HepG2 (cell line): ENCODE results near the gene TSPAN31. TPM values are rescaled to one million over a fixed set of nuclear protein-coding genes. Genes with fewer than 3 reads are reported as not detected.

ENCODE experiments used
- HDAC1 ChIP-seq: sonication (generic); formaldehyde crosslinking; IDR thresholded peaks from 2 replicates; pipeline ENCODE4 v1.5.1; 2020; ENCODE audit warnings: mild to moderate bottlenecking, missing genetic modification reagents
- HNRNPLL ChIP-seq: fragments of 200-400 bp; formaldehyde crosslinking; IDR thresholded peaks from 2 replicates; pipeline ENCODE4 v1.6.1; 2017; ENCODE audit warnings: mild to moderate bottlenecking, low read depth, low read length; ENCODE audit not compliant: poor library complexity, severe bottlenecking
- SRSF9 ChIP-seq: fragments of 200-400 bp; formaldehyde crosslinking; IDR thresholded peaks from 2 replicates; pipeline ENCODE4 v1.6.1; 2018; ENCODE audit warnings: borderline replicate concordance, mild to moderate bottlenecking, low read depth, low read length; ENCODE audit not compliant: insufficient read depth, poor library complexity, severe bottlenecking
- TBL1XR1 ChIP-seq: fragments of 150-350 bp; IDR thresholded peaks from 2 replicates; pipeline ENCODE4 v1.6.1; 2014; ENCODE audit warnings: borderline replicate concordance, low read length; ENCODE audit not compliant: partially characterized antibody
- TIGD3 ChIP-seq: sonication (generic); formaldehyde crosslinking; IDR thresholded peaks from 2 replicates; pipeline ENCODE4 v1.5.1; 2020; ENCODE audit warnings: mild to moderate bottlenecking, missing genetic modification reagents, borderline replicate concordance
- WIZ ChIP-seq: sonication (generic); formaldehyde crosslinking; IDR thresholded peaks from 2 replicates; pipeline ENCODE4 v1.5.1; 2020; ENCODE audit warnings: mild to moderate bottlenecking, missing genetic modification reagents
- ZBTB40 ChIP-seq, 2 experiments: fragments of 450-650 bp in 1 of 2; sonication (generic) in 1 of 2; formaldehyde crosslinking in 1 of 2; IDR thresholded peaks; 2 replicates each; pipeline versions ENCODE4 v1.6.1 to v1.8.0; 2016 to 2022; ENCODE audit warnings: antibody characterized with exemption in 1 of 2, mild to moderate bottlenecking in 1 of 2, missing genetic modification reagents in 1 of 2
- ZKSCAN1 ChIP-seq: fragments of 150-350 bp; IDR thresholded peaks from 2 replicates; pipeline ENCODE4 v1.6.1; 2014; ENCODE audit warnings: low read length
- ZNF138 ChIP-seq: sonication (generic); formaldehyde crosslinking; IDR thresholded peaks from 2 replicates; pipeline ENCODE4 v1.5.0; 2020; ENCODE audit warnings: mild to moderate bottlenecking, low read depth, missing genetic modification reagents
- ZNF207 ChIP-seq: fragments of 450-650 bp; IDR thresholded peaks from 2 replicates; pipeline ENCODE4 v1.6.1; 2016; ENCODE audit warnings: antibody characterized with exemption, borderline replicate concordance
- ZNF282 ChIP-seq: fragments of 450-650 bp; IDR thresholded peaks from 2 replicates; pipeline ENCODE4 v1.6.1; 2018; ENCODE audit not compliant: partially characterized antibody
- ZNF33B ChIP-seq: sonication (generic); formaldehyde crosslinking; IDR thresholded peaks from 2 replicates; pipeline ENCODE4 v1.5.1; 2020; ENCODE audit warnings: mild to moderate bottlenecking, missing genetic modification reagents
- ZNF501 ChIP-seq: sonication (generic); formaldehyde crosslinking; IDR thresholded peaks from 2 replicates; pipeline ENCODE4 v1.5.1; 2020; ENCODE audit warnings: mild to moderate bottlenecking, moderate library complexity, missing genetic modification reagents
- ZNF572 ChIP-seq: sonication (generic); formaldehyde crosslinking; IDR thresholded peaks from 2 replicates; pipeline ENCODE4 v1.5.1; 2020; ENCODE audit warnings: mild to moderate bottlenecking, missing genetic modification reagents
- polyA plus RNA-seq, 8 experiments: library from polyadenylated mRNA; depleted of rRNA in 3 of 8; stranded (reverse) in 7 of 8; unstranded in 1 of 8; fragments of >200 nt; fragmentation: Illumina TruSeq in 4 of 8; extraction: Trizol in 4 of 8; gene quantifications; 2 replicates each; pipeline versions ENCODE4 v1.2.1 to v1.2.3, GENCODE V29; 2011 to 2016; ENCODE audit warnings: low read depth in 4 of 8, missing spikeins in 1 of 8, mixed read lengths in 1 of 8; ENCODE audit not compliant: insufficient read depth in 1 of 8
- total RNA-seq, 5 experiments: library from RNA; depleted of rRNA; stranded (reverse); fragments of >200 nt; fragmentation: Illumina TruSeq; extraction: Trizol; gene quantifications; 2 replicates each; pipeline ENCODE4 v1.2.3, GENCODE V29; 2016; ENCODE audit warnings: low read depth in 1 of 5
- TF ChIP-seq, protein P1 (sequence below): sonication (generic); formaldehyde crosslinking; IDR thresholded peaks from 2 replicates; pipeline ENCODE4 v1.4.0; 2020; ENCODE audit warnings: missing genetic modification reagents

Gene TSPAN31
- total and polyA plus RNA-seq, 2 of the 13 experiments (the other 11 are each of a cell fraction or from before 2014, with no cell fraction given): 10.4 to 24.6 TPM

DNA sequence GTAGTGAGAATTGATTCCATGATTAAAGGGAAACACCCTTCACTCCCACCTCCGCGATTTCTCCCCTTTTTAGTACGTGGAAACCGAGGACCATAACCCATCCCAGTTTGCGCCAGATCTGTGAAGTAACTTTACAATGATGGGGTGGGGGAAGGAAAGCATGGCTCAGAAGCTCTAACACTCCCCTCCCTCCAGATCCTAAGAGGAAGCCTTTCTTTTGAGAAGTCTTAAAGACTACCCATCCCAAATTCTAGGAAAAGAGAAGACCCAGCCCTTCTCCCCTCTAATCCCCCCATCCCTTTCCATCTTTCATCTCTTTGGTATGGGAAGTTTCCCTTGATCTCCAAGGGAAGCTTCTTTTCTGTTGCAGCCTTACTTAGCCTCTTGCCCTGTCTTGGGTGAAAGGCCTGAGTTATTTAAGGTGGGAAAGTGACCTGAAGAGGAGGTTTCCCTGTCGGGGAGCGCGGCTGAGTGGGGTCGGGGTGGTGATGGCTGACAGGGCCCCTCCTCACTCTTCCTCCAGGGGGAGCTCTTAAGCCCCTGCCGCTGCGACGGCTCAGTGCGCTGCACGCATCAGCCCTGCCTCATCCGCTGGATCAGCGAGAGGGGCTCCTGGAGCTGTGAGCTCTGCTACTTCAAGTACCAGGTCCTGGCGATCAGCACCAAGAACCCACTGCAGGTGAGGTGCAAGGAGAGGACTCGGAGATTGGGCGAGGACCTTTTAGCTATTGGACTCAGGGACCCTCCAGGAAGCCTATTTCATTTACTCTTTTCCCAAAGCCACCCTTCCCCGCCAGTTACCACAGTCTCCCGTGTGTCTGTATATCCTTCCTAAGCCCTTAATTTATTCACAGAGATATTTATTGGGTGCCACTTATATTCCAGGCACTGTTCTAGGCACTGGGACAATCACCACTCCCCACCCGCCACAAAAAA, 11.8 kb downstream of the TSPAN31 start (continued):
- TF ChIP-seq ZNF572 (CRISPR knock-in tag): no peak
- TF ChIP-seq ZBTB40 (IDR thresholded peaks at IDR 0.05): no peak
- TF ChIP-seq ZBTB40 (CRISPR knock-in tag; IDR thresholded peaks at IDR 0.05): no peak
- no peak for TF ChIP-seq ZNF138 (CRISPR knock-in tag)
- TF ChIP-seq TIGD3 (CRISPR knock-in tag): no peak
- no peak for TF ChIP-seq WIZ (CRISPR knock-in tag)
- no peak for TF ChIP-seq ZNF282
- TF ChIP-seq, protein P1, sequence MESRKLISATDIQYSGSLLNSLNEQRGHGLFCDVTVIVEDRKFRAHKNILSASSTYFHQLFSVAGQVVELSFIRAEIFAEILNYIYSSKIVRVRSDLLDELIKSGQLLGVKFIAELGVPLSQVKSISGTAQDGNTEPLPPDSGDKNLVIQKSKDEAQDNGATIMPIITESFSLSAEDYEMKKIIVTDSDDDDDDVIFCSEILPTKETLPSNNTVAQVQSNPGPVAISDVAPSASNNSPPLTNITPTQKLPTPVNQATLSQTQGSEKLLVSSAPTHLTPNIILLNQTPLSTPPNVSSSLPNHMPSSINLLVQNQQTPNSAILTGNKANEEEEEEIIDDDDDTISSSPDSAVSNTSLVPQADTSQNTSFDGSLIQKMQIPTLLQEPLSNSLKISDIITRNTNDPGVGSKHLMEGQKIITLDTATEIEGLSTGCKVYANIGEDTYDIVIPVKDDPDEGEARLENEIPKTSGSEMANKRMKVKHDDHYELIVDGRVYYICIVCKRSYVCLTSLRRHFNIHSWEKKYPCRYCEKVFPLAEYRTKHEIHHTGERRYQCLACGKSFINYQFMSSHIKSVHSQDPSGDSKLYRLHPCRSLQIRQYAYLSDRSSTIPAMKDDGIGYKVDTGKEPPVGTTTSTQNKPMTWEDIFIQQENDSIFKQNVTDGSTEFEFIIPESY (CRISPR knock-in tag): peak; percentile 96
- peak; percentile 51 for TF ChIP-seq HNRNPLL
- TF ChIP-seq SRSF9: no peak
- TF ChIP-seq ZNF501: 0 out of 2 replicates have a peak, but pooled peaks have one; percentile 35
- no peak for TF ChIP-seq TBL1XR1
- TF ChIP-seq HDAC1: peak; percentile 35; the same call in 1 of the 2 replicates
- TF ChIP-seq ZNF33B: no peak
- TF ChIP-seq ZNF207: no peak
- no peak for TF ChIP-seq ZKSCAN1
